ENCODE measurements around the gene FAM184B. TPM values are rescaled to one million over a fixed set of nuclear protein-coding genes. Genes with fewer than 3 reads are reported as not detected.
A peak's percentile ranks its signal among the peaks of the same experiment; 100 is the strongest.

FAM184B gene
- total and polyA plus RNA-seq, 4 donors = 2.3 to 12.3 (median 9.3) TPM

DNA sequence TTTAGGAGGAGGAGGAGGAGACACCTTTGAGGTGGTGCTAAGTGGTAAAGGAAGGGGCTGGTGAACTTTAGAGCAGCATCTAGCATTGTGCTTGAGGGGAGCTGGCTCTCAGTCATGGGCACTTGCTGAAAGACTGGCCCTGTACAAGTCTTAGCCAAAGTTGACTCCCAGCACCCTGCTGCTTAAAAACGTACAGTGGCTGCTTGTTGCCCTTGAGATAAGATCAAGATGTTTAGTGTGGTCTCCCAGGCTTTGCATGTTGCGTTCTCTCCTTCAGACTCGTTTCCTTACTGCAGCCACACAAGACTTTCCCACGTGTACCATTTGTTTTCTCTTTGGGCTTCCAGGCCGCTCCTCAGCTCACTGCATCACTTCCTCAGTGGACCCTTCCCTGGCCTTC, 165.1 kb downstream of the FAM184B start:
- Histone ChIP-seq H3K36me3 (ENCODE audit: control insufficient read depth, insufficient read depth, low read length) (peaks cover 29% of the 10 kb centered on the region), H3K4me3 (ENCODE audit: low read depth, low read length) (no peak overlapping the region), H3K27ac (ENCODE audit: low read depth, low read length) (no peak overlapping the region), H3K27me3 (ENCODE audit: control insufficient read depth, insufficient read depth, low read length) (no peaks in the 10 kb centered on the region), H3K4me1 (ENCODE audit: control insufficient read depth, insufficient read depth, low read length) (peaks cover 15% of the 10 kb centered on the region), H3K9me3 (ENCODE audit: control insufficient read depth, insufficient read depth, low read length) (no peaks in the 10 kb centered on the region)
- no peak for DNase-seq (ENCODE audit: low read depth in 4 of 6, low spot score in 6 of 6)
- WGBS (ENCODE audit: insufficient coverage) = 78% methylated on average over 5 of the region's 5 CpGs

GRCh38 chr4:17614416-17615299, 166.8 kb downstream of the FAM184B start, which contains the start of gene MED28:
Gene MED28 (plus strand): TSS chr4:17614641. CDS start chr4:17614655, 14 bp downstream.
- Histone ChIP-seq H3K4me1 (ENCODE audit: control insufficient read depth, insufficient read depth, low read length) (peaks cover 15% of the 10 kb centered on the region), H3K4me3 (ENCODE audit: low read depth, low read length) (peak within 1 kb of the TSS; percentile 99), H3K27me3 (ENCODE audit: control insufficient read depth, insufficient read depth, low read length) (no peaks in the 10 kb centered on the region), H3K36me3 (ENCODE audit: control insufficient read depth, insufficient read depth, low read length) (peaks cover 19% of the 10 kb centered on the region), H3K27ac (ENCODE audit: low read depth, low read length) (peak within 1 kb of the TSS; percentile 72), H3K9me3 (ENCODE audit: control insufficient read depth, insufficient read depth, low read length) (no peaks in the 10 kb centered on the region)
- peak; percentile 82 to 99 (median 93) for DNase-seq (ENCODE audit: low read depth in 4 of 6, low spot score in 6 of 6)
- WGBS (ENCODE audit: insufficient coverage) = under 1% methylated on average over 44 of the region's 46 CpGs

DNA sequence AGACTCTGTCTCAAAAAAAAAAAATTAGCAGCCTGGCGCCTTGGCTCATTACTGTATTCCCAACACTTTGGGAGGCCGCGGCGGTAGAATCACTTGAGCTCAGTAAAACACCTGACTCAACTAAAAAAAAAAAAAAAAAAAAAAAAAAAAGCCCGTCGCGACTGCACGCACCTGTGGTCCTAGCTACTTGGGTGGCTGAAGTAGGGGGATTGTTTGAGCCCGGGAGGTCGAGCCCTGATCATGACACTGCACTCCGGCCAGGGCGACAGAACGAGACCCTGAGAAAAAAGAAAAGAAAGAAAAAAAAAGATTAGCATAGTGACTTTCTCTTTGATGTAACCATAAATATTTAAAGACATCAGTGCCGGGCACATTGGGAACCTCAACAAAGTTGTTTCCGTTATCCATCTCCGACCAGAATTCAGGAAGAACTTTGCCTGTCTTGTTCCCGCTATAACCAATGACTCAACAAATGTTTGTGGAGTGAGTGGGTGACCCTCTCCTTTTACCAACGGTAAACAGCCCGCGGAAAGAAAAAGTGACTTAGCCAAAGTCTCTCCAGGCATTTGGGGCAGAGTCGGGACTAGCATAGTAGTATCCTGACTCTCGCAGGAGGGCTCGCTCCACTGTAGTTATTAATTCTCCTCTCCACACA, 167.5 kb downstream of the FAM184B start:
- Histone ChIP-seq H3K4me3 (ENCODE audit: low read depth, low read length) (peak overlapping the region; percentile 99), H3K9me3 (ENCODE audit: control insufficient read depth, insufficient read depth, low read length) (no peaks in the 10 kb centered on the region), H3K36me3 (ENCODE audit: control insufficient read depth, insufficient read depth, low read length) (peaks cover 15% of the 10 kb centered on the region), H3K4me1 (ENCODE audit: control insufficient read depth, insufficient read depth, low read length) (peaks cover 15% of the 10 kb centered on the region), H3K27me3 (ENCODE audit: control insufficient read depth, insufficient read depth, low read length) (no peaks in the 10 kb centered on the region), H3K27ac (ENCODE audit: low read depth, low read length) (peak overlapping the region; percentile 72)
- peak in 2 of 6 donors; percentile 11 to 38 for DNase-seq (ENCODE audit: low read depth in 4 of 6, low spot score in 6 of 6)
- 0% methylated on average over 3 of the region's 23 CpGs for WGBS (ENCODE audit: insufficient coverage)

- no peaks in the 10 kb centered on the region for H3K9me3 ChIP-seq (ENCODE audit: control insufficient read depth, insufficient read depth, low read length)
- H3K4me3 ChIP-seq (ENCODE audit: low read depth, low read length) = no peak overlapping the region
- H3K4me1 ChIP-seq (ENCODE audit: control insufficient read depth, insufficient read depth, low read length) = no peaks in the 10 kb centered on the region
- 77% methylated on average over 2 of the region's 3 CpGs for WGBS (ENCODE audit: insufficient coverage)
- DNase-seq (ENCODE audit: low read depth in 4 of 6, low spot score in 6 of 6) = no peak
- no peaks in the 10 kb centered on the region for H3K27me3 ChIP-seq (ENCODE audit: control insufficient read depth, insufficient read depth, low read length)
- peaks cover 13% of the 10 kb centered on the region for H3K36me3 ChIP-seq (ENCODE audit: control insufficient read depth, insufficient read depth, low read length)
- H3K27ac ChIP-seq (ENCODE audit: low read depth, low read length) = no peak overlapping the region
Measured at GRCh38 chr4:17605236-17605635, 176.2 kb downstream of the FAM184B start.

- H3K27me3 ChIP-seq (ENCODE audit: control insufficient read depth, insufficient read depth, low read length) = no peaks in the 10 kb centered on the region
- 50% methylated on average over 1 of the region's 1 CpG for WGBS (ENCODE audit: insufficient coverage)
- no peak for DNase-seq (ENCODE audit: low read depth in 4 of 6, low spot score in 6 of 6)
- no peak overlapping the region for H3K27ac ChIP-seq (ENCODE audit: low read depth, low read length)
- H3K4me1 ChIP-seq (ENCODE audit: control insufficient read depth, insufficient read depth, low read length) = no peaks in the 10 kb centered on the region
- H3K36me3 ChIP-seq (ENCODE audit: control insufficient read depth, insufficient read depth, low read length) = peaks cover 28% of the 10 kb centered on the region
- no peaks in the 10 kb centered on the region for H3K9me3 ChIP-seq (ENCODE audit: control insufficient read depth, insufficient read depth, low read length)
- H3K4me3 ChIP-seq (ENCODE audit: low read depth, low read length) = no peak overlapping the region
Measured at GRCh38 chr4:17599826-17600225, 181.6 kb downstream of the FAM184B start.

GRCh38 chr4:17597517-17597916, 183.9 kb downstream of the FAM184B start:
- Histone ChIP-seq H3K4me3 (ENCODE audit: low read depth, low read length) (no peak overlapping the region), H3K4me1 (ENCODE audit: control insufficient read depth, insufficient read depth, low read length) (no peaks in the 10 kb centered on the region), H3K27me3 (ENCODE audit: control insufficient read depth, insufficient read depth, low read length) (no peaks in the 10 kb centered on the region), H3K9me3 (ENCODE audit: control insufficient read depth, insufficient read depth, low read length) (no peaks in the 10 kb centered on the region), H3K27ac (ENCODE audit: low read depth, low read length) (no peak overlapping the region), H3K36me3 (ENCODE audit: control insufficient read depth, insufficient read depth, low read length) (peaks cover 33% of the 10 kb centered on the region)
- DNase-seq (ENCODE audit: low read depth in 4 of 6, low spot score in 6 of 6) = peak in 1 of 6 donors; percentile 72
- 68% methylated on average over 3 of the region's 7 CpGs for WGBS (ENCODE audit: insufficient coverage)

- peak in 1 of 6 donors; percentile 1 for DNase-seq (ENCODE audit: low read depth in 4 of 6, low spot score in 6 of 6)
- no peaks in the 10 kb centered on the region for H3K27me3 ChIP-seq (ENCODE audit: control insufficient read depth, insufficient read depth, low read length)
- H3K4me1 ChIP-seq (ENCODE audit: control insufficient read depth, insufficient read depth, low read length) = no peaks in the 10 kb centered on the region
- WGBS (ENCODE audit: insufficient coverage) = 90% methylated on average over 3 of the region's 6 CpGs
- no peak overlapping the region for H3K4me3 ChIP-seq (ENCODE audit: low read depth, low read length)
- no peaks in the 10 kb centered on the region for H3K9me3 ChIP-seq (ENCODE audit: control insufficient read depth, insufficient read depth, low read length)
- peaks cover 44% of the 10 kb centered on the region for H3K36me3 ChIP-seq (ENCODE audit: control insufficient read depth, insufficient read depth, low read length)
- H3K27ac ChIP-seq (ENCODE audit: low read depth, low read length) = no peak overlapping the region
Measured at GRCh38 chr4:17595471-17596005, 185.9 kb downstream of the FAM184B start.

DNA sequence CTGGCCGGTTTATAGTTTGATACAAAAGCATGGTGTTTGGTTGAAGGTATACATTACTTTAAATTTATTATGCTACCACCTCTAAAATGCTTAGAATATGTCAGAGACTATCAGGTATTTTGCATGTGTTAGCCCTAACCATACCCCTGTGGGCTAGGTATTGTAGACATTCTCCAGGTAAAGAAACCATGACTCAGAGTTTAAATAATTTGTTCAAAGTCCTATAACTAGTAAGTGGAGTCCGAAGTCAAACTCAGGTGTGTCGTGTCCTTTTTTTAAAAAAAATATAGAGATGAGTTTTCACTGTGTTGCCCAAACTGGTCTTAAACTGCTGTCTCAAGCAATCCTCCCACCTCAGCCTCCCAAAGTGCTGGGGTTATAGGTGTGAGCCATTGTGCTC, 192.1 kb downstream of the FAM184B start:
- peaks cover 41% of the 10 kb centered on the region for H3K36me3 ChIP-seq (ENCODE audit: control insufficient read depth, insufficient read depth, low read length)
- H3K27ac ChIP-seq (ENCODE audit: low read depth, low read length) = no peak overlapping the region
- H3K27me3 ChIP-seq (ENCODE audit: control insufficient read depth, insufficient read depth, low read length) = no peaks in the 10 kb centered on the region
- no peaks in the 10 kb centered on the region for H3K9me3 ChIP-seq (ENCODE audit: control insufficient read depth, insufficient read depth, low read length)
- H3K4me3 ChIP-seq (ENCODE audit: low read depth, low read length) = no peak overlapping the region
- peaks cover 3% of the 10 kb centered on the region for H3K4me1 ChIP-seq (ENCODE audit: control insufficient read depth, insufficient read depth, low read length)
- DNase-seq (ENCODE audit: low read depth in 4 of 6, low spot score in 6 of 6) = no peak
- WGBS (ENCODE audit: insufficient coverage) = no CpG with 5 or more reads among the region's 3 CpGs

DNA sequence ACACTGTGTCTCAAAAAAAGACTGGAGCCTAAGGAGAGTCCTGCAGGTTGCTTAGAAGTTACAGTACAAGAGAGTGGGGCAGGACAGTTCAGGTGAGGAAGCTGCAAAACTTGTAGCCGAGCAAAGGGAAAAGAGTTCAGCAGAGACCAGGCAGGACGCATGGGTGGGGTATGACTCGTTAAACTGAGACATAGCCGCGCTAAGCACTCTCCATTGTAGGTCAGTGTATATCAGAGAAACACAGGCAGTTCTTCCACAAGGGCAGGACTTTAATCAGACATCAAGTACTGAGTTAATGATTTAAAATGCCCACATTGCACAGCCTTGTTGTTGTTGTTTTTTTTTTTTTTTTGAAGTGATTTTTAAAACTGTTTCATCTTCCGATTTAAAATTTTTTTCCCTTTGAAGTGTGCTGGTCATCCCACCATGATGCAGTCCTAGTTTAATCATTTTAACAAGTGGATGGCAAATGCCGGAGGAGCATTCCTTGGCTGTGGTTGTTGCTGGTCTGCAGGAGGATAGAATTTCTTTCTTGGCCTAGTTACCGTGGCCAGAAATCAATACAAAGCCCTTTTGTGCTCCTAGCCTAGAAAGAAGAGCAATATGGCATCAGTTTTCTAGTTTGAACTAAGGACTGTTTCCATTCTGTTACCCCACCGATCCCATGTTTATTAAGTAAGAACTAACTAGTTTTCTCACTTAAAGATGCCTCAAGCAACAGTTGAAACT, 194.2 kb downstream of the FAM184B start:
- Histone ChIP-seq H3K36me3 (ENCODE audit: control insufficient read depth, insufficient read depth, low read length) (peaks cover 44% of the 10 kb centered on the region), H3K27me3 (ENCODE audit: control insufficient read depth, insufficient read depth, low read length) (no peaks in the 10 kb centered on the region), H3K4me1 (ENCODE audit: control insufficient read depth, insufficient read depth, low read length) (peaks cover 13% of the 10 kb centered on the region), H3K27ac (ENCODE audit: low read depth, low read length) (no peak overlapping the region), H3K9me3 (ENCODE audit: control insufficient read depth, insufficient read depth, low read length) (no peaks in the 10 kb centered on the region), H3K4me3 (ENCODE audit: low read depth, low read length) (no peak overlapping the region)
- 88% methylated on average over 5 of the region's 9 CpGs for whole genome bisulfite sequencing (ENCODE audit: insufficient coverage)
- DNase-seq (ENCODE audit: low read depth in 4 of 6, low spot score in 6 of 6) = peak in 2 of 6 donors; percentile 4 to 28
